Body of pancreas (tissue), 4 donors: Measurements from ENCODE around the gene ERC2.

Experiments used
- CTCF ChIP-seq, 7 experiments: fragments of 450-650 bp in 4 of 7; fragments of 200-600 bp in 3 of 7; sonication (generic) in 3 of 7; IDR thresholded peaks; one replicate each; pipeline ENCODE4 v1.5.1; 2016 to 2019; ENCODE audit warnings: antibody characterized with exemption in 7 of 7
- POLR2A ChIP-seq, 3 donors: fragments of 450-650 bp; IDR thresholded peaks; one replicate each; pipeline ENCODE4 v1.6.1; 2016; ENCODE audit warnings: antibody characterized with exemption in 3 of 3, mild to moderate bottlenecking in 2 of 3

DNA sequence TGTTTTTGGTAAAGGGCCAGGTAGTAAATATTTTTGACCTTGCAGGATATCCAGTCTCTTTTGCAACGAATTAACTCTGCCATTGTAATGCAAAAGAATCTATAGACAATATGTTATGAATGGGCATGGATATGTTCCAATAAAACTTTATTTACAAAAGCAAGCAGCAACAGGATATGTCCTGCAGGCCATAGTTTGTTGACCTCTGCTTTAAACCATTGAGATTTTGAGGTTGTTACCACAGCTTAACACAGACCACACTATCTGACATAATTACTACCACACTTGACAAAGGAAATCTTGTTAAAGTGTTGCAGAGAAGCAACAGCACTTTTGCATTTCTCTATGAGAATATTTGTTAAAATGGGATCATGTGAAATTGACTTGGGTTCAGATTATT is 349.3 kb downstream of the ERC2 start:
- no peak for TF ChIP-seq CTCF (IDR thresholded peaks at IDR 0.05)
- no peak for TF ChIP-seq POLR2A (IDR thresholded peaks at IDR 0.05)
